Activated CD8-positive, alpha-beta T cell treated with anti-CD3 and anti-CD28 coated beads for 36 hours (primary cell): ENCODE results near the gene RPL11. TPM values are rescaled to one million over a fixed set of nuclear protein-coding genes. Genes with fewer than 3 reads are reported as not detected.

Source experiments
- ATAC-seq: fragments of 200-7000 bp; cut with Tn5 transposase; one replicate; pipeline ENCODE4 v1.10.0; 2021; ENCODE audit warnings: mild to moderate bottlenecking, moderate library complexity
- CTCF ChIA-PET: fragments of 350-600 bp; sonication (Branson Sonifier 250); formaldehyde crosslinking; loops from one replicate; lab custom pipeline; 2021; ENCODE audit warnings: antibody characterized with exemption; lab: Charles Lee
- POLR2A ChIA-PET: fragments of 350-600 bp; sonication (Branson Sonifier 250); formaldehyde crosslinking; loops from one replicate; lab custom pipeline; 2021; ENCODE audit warnings: antibody characterized with exemption; lab: Charles Lee
- DNase-seq: peaks from one replicate; pipeline ENCODE4 v3.0.0-alpha.2; 2020
- H3K27ac Mint-ChIP-seq: one replicate; pipeline ENCODE4 v1.8.0; 2021; ENCODE audit warnings: mild to moderate bottlenecking, mixed read lengths
- H3K27me3 Mint-ChIP-seq: one replicate; pipeline ENCODE4 v1.8.0; 2021; ENCODE audit warnings: mixed read lengths
- H3K36me3 Mint-ChIP-seq: one replicate; pipeline ENCODE4 v1.8.0; 2021; ENCODE audit warnings: low read depth, mixed read lengths
- H3K4me1 Mint-ChIP-seq: one replicate; pipeline ENCODE4 v1.8.0; 2021; ENCODE audit warnings: low read depth, mixed read lengths
- H3K4me3 Mint-ChIP-seq: one replicate; pipeline ENCODE4 v1.8.0; 2021; ENCODE audit warnings: mild to moderate bottlenecking, moderate library complexity, mixed read lengths
- H3K9me3 Mint-ChIP-seq: one replicate; pipeline ENCODE4 v1.8.0; 2021; ENCODE audit warnings: mixed read lengths
- CTCF ChIP-seq: fragments of 200-600 bp; IDR thresholded peaks from one replicate; pipeline ENCODE4 v1.8.0; 2022; ENCODE audit warnings: antibody characterized with exemption, mild to moderate bottlenecking
- intact Hi-C: fragments of 100-400 bp; cut with micrococcal nuclease; formaldehyde crosslinking; loops from one replicate; pipeline ENCODE4 v1.10.0; 2022
- total RNA-seq, 2 experiments: library from RNA; stranded (reverse); gene quantifications; one replicate each; pipeline ENCODE4 v1.2.3, GENCODE V29; 2021

The RPL11 gene
- total RNA-seq, 2 experiments from 2014 or later: 1,493 to 1,569 TPM

- H3K27me3 Mint-ChIP-seq: no peaks in the 10 kb centered on the region
- POLR2A ChIA-PET: interaction anchor here (0.7 to 5.3 kb wide), 8 partner anchors 11 to 51 kb away, joined by 3 to 31 read pairs (median 6); partner anchors contain the start of gene RPL11
- H3K4me3 Mint-ChIP-seq: peak overlapping the region; percentile 75
- H3K27ac Mint-ChIP-seq: peak overlapping the region; percentile 83
- CTCF ChIA-PET: interaction anchor here (1.5 to 2.8 kb wide), 2 partner anchors 43 to 51 kb away, joined by 3 to 11 read pairs; partner anchors contain the start of gene RPL11
- peaks cover 35% of the 10 kb centered on the region for H3K4me1 Mint-ChIP-seq
- DNase-seq (peak; percentile 45), ATAC-seq (peak; percentile 45)
- peaks cover 24% of the 10 kb centered on the region for H3K36me3 Mint-ChIP-seq
- no peak for TF ChIP-seq CTCF
- H3K9me3 Mint-ChIP-seq: no peaks in the 10 kb centered on the region
- intact Hi-C loops: loop anchor here (5.0 kb wide), 1 partner anchor 35 kb away; no protein-coding TSS in a partner anchor
Observed at GRCh38 chr1:23742670-23743286, 51.2 kb downstream of the RPL11 start.

- H3K4me3 Mint-ChIP-seq: peak within 1 kb of the TSS; percentile 82
- H3K27me3 Mint-ChIP-seq: no peaks in the 10 kb centered on the region
- no peaks in the 10 kb centered on the region for H3K9me3 Mint-ChIP-seq
- peaks cover 22% of the 10 kb centered on the region for H3K36me3 Mint-ChIP-seq
- ChIA-PET POLR2A (interaction anchor here (0.6 to 5.3 kb wide), 11 partner anchors 9 to 257 kb away, joined by 3 to 31 read pairs (median 5); partner anchors contain the start of genes PNRC2 and RPL11), CTCF (interaction anchor here (0.7 to 3.0 kb wide), 6 partner anchors 11 to 426 kb away, joined by 3 to 15 read pairs (median 3); partner anchors contain the start of gene RPL11)
- ATAC-seq (peak; percentile 96), DNase-seq (peak; percentile 82)
- H3K27ac Mint-ChIP-seq: peak within 1 kb of the TSS; percentile 87
- no peak for TF ChIP-seq CTCF
- intact Hi-C loops: loop anchor here (5.0 kb wide), 1 partner anchor 36 kb away; no protein-coding TSS in a partner anchor
- H3K4me1 Mint-ChIP-seq: peaks cover 42% of the 10 kb centered on the region
Observed at GRCh38 chr1:23743287-23744152, 51.9 kb downstream of the RPL11 start, which contains the start of gene ELOA. Gene ELOA (plus strand): TSS chr1:23743471. CDS start chr1:23743504, 33 bp downstream.

- intact Hi-C loops: loop anchor here (5.0 kb wide), 1 partner anchor 48 kb away; no protein-coding TSS in a partner anchor
- peaks cover 51% of the 10 kb centered on the region for H3K4me1 Mint-ChIP-seq
- H3K27me3 Mint-ChIP-seq: no peaks in the 10 kb centered on the region
- H3K36me3 Mint-ChIP-seq: peaks cover 30% of the 10 kb centered on the region
- ATAC-seq: no peak
- H3K9me3 Mint-ChIP-seq: no peaks in the 10 kb centered on the region
- ChIA-PET POLR2A (interaction anchor here (3.5 to 5.3 kb wide), 2 partner anchors 50 to 54 kb away, joined by 24 to 31 read pairs; partner anchors contain the start of gene RPL11), CTCF (interaction anchor here (0.7 to 3.0 kb wide), 8 partner anchors 11 to 81 kb away, joined by 3 to 15 read pairs (median 4); no protein-coding TSS in a partner anchor)
- no peak for DNase-seq
- TF ChIP-seq CTCF: peak; percentile 62
- H3K27ac Mint-ChIP-seq: peak overlapping the region; percentile 50
- H3K4me3 Mint-ChIP-seq: peak overlapping the region; percentile 82
Observed at GRCh38 chr1:23745515-23745914, 53.9 kb downstream of the RPL11 start.

Other genes starting within 250 kb of the RPL11 start
- under 1 TPM; 0.29 to 0.74 TPM for gene ASAP3, start 207.6 kb upstream of the RPL11 start, total RNA-seq
- gene E2F2, start 160.6 kb upstream of the RPL11 start, total RNA-seq: 10 to 100 TPM; 23.7 to 25.3 TPM
- gene ID3, start 132.3 kb upstream of the RPL11 start, total RNA-seq: 10 to 100 TPM; 70.4 to 74.3 TPM
- 10 to 100 TPM; 29.7 to 29.9 TPM for gene ELOA, start 51.7 kb downstream of the RPL11 start, total RNA-seq
- 10 to 100 TPM; 65.8 to 65.9 TPM for gene PITHD1, start 86.6 kb downstream of the RPL11 start, total RNA-seq
- gene LYPLA2, start 99.3 kb downstream of the RPL11 start, total RNA-seq: 10 to 100 TPM; 57.0 to 59.2 TPM
- gene GALE, start 108.9 kb downstream of the RPL11 start, total RNA-seq: 10 to 100 TPM; 40.7 to 43.6 TPM
- gene HMGCL, start 133.6 kb downstream of the RPL11 start, total RNA-seq: 10 to 100 TPM; 44.9 to 46.0 TPM
- 1 to 10 TPM; 4.6 to 4.8 TPM for gene FUCA1, start 176.5 kb downstream of the RPL11 start, total RNA-seq
- under 1 TPM; 0.25 TPM for gene CNR2, start 221.6 kb downstream of the RPL11 start, total RNA-seq